NCI-H1436 (cell line): ENCODE data around the gene MAP6.
"Not testable (repeated sequence)": the region's sequence is repeated elsewhere in the genome, so short reads cannot be mapped to it uniquely, and the experiment has no call there.

Source experiments
- DNase-seq: peaks from one replicate; lab custom pipeline; 2025; lab: John Stamatoyannopoulos, UW

Gene MAP6

DNA sequence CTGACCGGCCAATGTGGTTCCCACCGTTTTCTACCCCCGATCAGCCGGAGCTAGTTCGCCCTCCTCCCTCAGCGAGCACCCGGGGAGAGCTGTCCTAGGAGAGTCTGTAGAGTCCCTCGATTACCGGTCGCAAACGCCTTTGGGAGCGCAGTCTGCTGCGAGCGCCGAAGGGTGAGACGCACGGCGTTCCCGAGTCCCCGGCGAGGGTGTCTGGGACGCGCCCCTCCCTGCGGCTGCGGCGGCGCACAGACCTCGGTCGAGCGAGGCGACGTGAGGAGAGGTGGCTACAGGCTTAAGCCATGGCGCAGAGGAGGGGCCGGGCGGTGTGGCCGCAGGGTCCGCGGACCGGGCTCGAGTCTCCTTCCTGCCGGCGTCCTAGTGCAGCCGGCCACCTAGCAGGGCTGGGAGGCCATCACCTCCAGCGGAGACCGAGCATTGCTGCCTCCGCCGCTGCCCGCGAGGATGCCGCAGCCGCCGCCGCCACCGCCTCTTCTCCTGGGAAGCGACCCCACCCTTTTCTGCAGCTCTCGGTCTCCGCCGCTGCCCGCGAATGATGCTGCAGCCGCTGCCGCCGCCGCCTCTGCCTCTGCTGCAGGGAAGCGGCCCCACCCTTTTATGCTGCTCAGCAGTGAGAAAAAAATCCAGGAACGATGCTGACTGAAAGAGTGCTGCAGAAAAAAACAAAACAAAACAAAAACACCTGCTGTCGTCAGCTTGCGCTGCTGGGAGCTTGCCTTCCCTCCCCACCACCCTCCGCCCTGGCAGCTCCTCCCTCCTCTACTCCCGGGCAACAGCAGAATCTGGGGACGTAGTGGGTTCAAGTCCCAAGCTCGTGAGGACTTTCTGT is at the start of gene MAP6:
Gene MAP6, minus strand, starts transcription at position 588 of the 847 bp plus-strand sequence. CDS start 669 bp downstream, outside the sequence.
- DNase-seq = no peak

- no peak for DNase-seq
Measured at GRCh38 chr11:75717608-75718418, 49.0 kb upstream of the MAP6 start, which contains the start of gene MOGAT2. Gene MOGAT2 (plus strand): TSS chr11:75717838. CDS start chr11:75717889, 51 bp downstream.

GRCh38 chr11:75716659-75717058 is 47.8 kb upstream of the MAP6 start:
- no peak for DNase-seq

- no peak for DNase-seq
Measured at GRCh38 chr11:75715688-75716087, 46.9 kb upstream of the MAP6 start.

- no peak for DNase-seq
Measured at GRCh38 chr11:75714211-75714610, 45.4 kb upstream of the MAP6 start.

GRCh38 chr11:75706260-75706729 is 37.5 kb upstream of the MAP6 start:
- DNase-seq = peak; percentile 23

DNA sequence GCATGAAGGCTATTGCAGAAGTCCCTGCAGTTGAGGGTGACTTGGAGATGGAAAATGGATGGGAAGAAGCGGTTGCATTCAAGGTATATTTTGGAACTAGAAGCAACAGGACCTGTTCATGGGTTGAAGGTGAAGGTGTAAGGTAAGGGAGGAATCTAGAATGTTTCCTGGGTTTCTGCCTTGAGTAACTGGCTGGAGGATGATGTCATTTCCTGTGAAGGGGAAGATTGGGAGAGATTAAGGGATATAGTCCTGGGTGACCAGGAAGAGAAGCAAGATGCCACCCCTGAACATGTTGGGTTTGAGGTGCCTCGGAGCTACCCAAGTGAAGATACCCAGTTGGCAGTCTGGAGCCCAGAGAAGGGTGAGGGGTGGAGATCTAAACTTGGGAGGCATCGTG is 36.7 kb upstream of the MAP6 start:
- no peak for DNase-seq

- DNase-seq = no peak
Measured at GRCh38 chr11:75703695-75704237, 34.9 kb upstream of the MAP6 start.

GRCh38 chr11:75700940-75701339 is 32.1 kb upstream of the MAP6 start:
- DNase-seq = no peak

GRCh38 chr11:75697906-75698581 is 29.2 kb upstream of the MAP6 start:
- no peak for DNase-seq

- no peak for DNase-seq
Measured at GRCh38 chr11:75691804-75692203, 23.0 kb upstream of the MAP6 start.

DNA sequence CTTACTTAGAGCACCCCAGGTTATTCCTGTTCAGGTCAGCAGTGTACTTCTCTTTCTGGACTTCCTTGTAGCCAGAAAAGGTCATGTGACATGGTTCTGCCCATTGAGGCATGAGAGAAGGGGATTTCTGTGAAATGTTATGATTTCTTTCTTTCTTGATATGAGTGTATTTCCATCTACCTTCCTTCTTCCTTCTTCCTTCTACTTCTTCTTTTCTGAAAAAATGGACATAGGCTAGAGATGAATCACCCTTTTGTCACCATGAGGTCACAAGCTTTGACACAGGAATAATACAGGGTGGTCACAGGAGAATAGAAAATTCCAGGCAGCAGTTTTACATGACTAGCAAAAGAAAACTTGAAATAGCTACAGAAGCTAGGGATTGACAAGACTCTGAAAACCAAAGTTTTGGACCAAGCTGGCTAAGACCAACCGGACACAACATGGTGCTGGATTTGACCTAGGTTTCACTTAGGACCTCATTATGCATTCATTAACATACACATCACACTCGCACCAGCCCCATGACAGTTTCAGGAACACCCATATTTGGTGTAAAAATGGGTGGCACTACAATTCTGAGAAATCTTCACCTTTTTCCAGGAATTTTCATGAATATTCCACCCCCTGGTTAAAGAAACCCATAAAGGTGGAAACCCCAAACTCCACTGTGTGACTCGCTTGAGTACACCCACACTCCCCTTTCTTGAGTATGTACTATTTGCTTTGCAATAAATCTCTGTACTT is 21.2 kb upstream of the MAP6 start:
- DNase-seq = no peak

DNA sequence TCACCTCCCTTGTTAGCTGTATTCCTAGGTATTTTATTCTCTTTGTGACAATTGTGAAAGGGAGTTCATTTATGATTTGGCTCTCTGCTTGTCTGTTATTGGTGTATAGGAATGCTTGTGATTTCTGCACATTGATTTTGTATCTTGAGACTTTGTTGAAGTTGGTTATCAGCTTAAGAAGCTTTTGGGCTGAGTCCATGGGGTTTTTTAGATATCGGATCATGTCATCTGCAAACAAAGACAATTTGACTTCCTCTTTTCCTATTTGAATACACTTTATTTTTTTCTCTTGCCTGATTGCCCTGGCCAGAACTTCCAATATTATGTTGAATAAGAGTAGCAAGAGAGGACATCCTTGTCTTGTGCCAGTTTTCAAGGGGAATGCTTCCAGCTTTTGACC is 15.0 kb upstream of the MAP6 start:
- not testable (repeated sequence) for DNase-seq

- DNase-seq = no peak
Measured at GRCh38 chr11:75679566-75679965, 10.7 kb upstream of the MAP6 start.

DNA sequence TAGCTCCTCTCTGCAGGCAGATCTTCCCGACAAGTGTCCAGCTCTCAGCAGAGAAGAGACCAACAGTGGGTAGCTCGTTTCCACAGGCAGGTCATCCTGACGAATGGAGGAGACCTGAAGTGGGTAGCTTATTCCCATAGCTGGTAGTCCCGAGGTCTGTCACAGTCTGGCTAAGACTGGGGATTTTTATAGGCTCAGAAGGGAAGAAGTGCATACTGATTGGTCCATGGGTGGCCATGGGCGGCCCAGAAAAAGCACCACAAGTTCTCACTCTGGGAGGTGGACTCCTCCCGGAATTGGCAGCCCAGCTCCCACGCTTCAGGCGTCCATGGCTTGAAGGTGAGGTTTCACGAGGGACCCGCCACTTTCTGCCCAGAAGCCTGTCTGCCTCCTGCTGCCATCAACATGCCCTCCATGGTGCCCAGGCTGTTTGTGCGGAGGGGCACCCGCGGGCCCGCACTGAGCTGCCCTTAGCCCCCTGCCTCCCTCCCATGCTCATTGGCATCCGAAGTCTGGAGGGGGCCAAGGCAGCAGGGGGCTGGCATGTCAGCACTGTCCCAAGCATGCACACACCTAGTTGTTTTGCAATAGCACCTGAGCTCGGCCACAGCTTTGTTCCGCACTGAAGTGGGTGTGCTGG is 9.9 kb upstream of the MAP6 start:
- DNase-seq = no peak

GRCh38 chr11:75677909-75678308 is 9.1 kb upstream of the MAP6 start:
- DNase-seq = no peak

DNA sequence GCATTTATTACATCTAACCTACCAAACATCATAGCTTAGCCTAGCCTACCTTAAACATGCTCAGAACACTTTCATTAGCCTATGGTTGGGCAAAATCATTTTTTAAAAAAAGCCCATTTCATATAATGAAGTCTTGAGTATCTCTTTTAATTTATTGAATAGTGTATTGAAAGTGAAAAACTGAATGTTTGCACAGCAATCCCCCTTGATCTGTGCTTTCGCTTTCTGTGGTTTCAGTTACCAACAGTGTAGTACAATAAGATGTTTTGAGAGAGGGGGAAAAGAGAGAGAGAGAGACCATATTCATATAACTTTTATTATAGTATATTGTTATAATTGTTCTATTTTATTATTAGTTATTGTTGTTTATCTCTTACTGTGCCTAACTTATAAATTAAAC is 8.4 kb upstream of the MAP6 start:
- no peak for DNase-seq

- DNase-seq = no peak
Measured at GRCh38 chr11:75673977-75674582, 5.2 kb upstream of the MAP6 start.

GRCh38 chr11:75667831-75668450 is 897 bp downstream of the MAP6 start:
- DNase-seq = peak; percentile 62
